Measurements from ENCODE around the gene MTMR12. TPM values are rescaled to one million over a fixed set of nuclear protein-coding genes. Genes with fewer than 3 reads are reported as not detected.

The MTMR12 gene
- total and polyA plus RNA-seq, 2 of the 13 experiments (the other 11 are each of a cell fraction or from before 2014, with no cell fraction given) = 23.4 to 36.6 TPM

GRCh38 chr5:32233696-32234447 lies 78.9 kb downstream of the MTMR12 start (continued):
- TF ChIP-seq THYN1 (CRISPR knock-in tag; IDR thresholded peaks at IDR 0.05; ENCODE audit: borderline replicate concordance, low read depth) (no peak), SUZ12 (IDR thresholded peaks at IDR 0.05; ENCODE audit: low read depth, low read length) (no peak), ZNF12 (CRISPR knock-in tag; IDR thresholded peaks at IDR 0.05) (no peak; the same call in 1 of the 2 replicates), ZKSCAN8 (CRISPR knock-in tag; IDR thresholded peaks at IDR 0.05; ENCODE audit: borderline replicate concordance) (peak; percentile 73; the same call in 1 of the 2 replicates), TRAFD1 (CRISPR knock-in tag; IDR thresholded peaks at IDR 0.05; ENCODE audit: borderline replicate concordance) (no peak; the same call in 1 of the 2 replicates), RBM39 (IDR thresholded peaks at IDR 0.05; ENCODE audit: low read depth, low read length, poor library complexity, severe bottlenecking) (no peak), ZNF335 (CRISPR knock-in tag; IDR thresholded peaks at IDR 0.05) (no peak), ZNF652 (CRISPR knock-in tag; IDR thresholded peaks at IDR 0.05; ENCODE audit: borderline replicate concordance, low read depth) (peak; percentile 74), KDM6A (CRISPR knock-in tag; IDR thresholded peaks at IDR 0.05; ENCODE audit: low read depth) (peak; percentile 87), KDM5B (CRISPR knock-in tag; IDR thresholded peaks at IDR 0.05; ENCODE audit: borderline replicate concordance) (no peak; the same call in 1 of the 2 replicates), ZNF644 (CRISPR knock-in tag; IDR thresholded peaks at IDR 0.05; ENCODE audit: low read depth) (peak; percentile 92), ZSCAN5A (CRISPR knock-in tag; IDR thresholded peaks at IDR 0.05; ENCODE audit: borderline replicate concordance) (no peak), XRCC5 (optimal IDR thresholded peaks at IDR 0.05; ENCODE audit: low read length) (peak; percentile 61), TOE1 (CRISPR knock-in tag; IDR thresholded peaks at IDR 0.05) (0 out of 2 replicates have a peak, but pooled peaks have one; percentile 35), ZNF136 (CRISPR knock-in tag; IDR thresholded peaks at IDR 0.05; ENCODE audit: low read depth) (0 out of 2 replicates have a peak, but pooled peaks have one; percentile 31), ZNF883 (CRISPR knock-in tag; IDR thresholded peaks at IDR 0.05; ENCODE audit: not compliant biosample characterization) (no peak), HDAC6 (IDR thresholded peaks at IDR 0.05; ENCODE audit: low read depth, low read length) (no peak), ZNF484 (CRISPR knock-in tag; IDR thresholded peaks at IDR 0.05; ENCODE audit: borderline replicate concordance, low read depth) (no peak), ZFP36L2 (CRISPR knock-in tag; IDR thresholded peaks at IDR 0.05) (no peak), PCBP1 (IDR thresholded peaks at IDR 0.05; ENCODE audit: borderline replicate concordance, low read depth, low read length) (no peak), HMGA1 (CRISPR knock-in tag; conservative IDR thresholded peaks at IDR 0.05) (no peak), MIER2 (CRISPR knock-in tag; IDR thresholded peaks at IDR 0.05) (peak; percentile 78; the same call in 1 of the 2 replicates), TAF15 (IDR thresholded peaks at IDR 0.05; ENCODE audit: low read depth, low read length, poor library complexity, severe bottlenecking) (no peak), THAP9 (CRISPR knock-in tag; IDR thresholded peaks at IDR 0.05; ENCODE audit: borderline replicate concordance) (peak; percentile 72; the same call in 1 of the 2 replicates), ZNF792 (CRISPR knock-in tag; IDR thresholded peaks at IDR 0.05) (no peak; the same call in 1 of the 2 replicates)

Data from HepG2 (cell line).